HepG2 (cell line): ENCODE data around the gene USP11. TPM values are rescaled to one million over a fixed set of nuclear protein-coding genes. Genes with fewer than 3 reads are reported as not detected.
A peak's percentile ranks its signal among the peaks of the same experiment; 100 is the strongest.

Experiments used
- ERF ChIP-seq: IDR thresholded peaks from 2 replicates; pipeline ENCODE4 v1.6.1; 2018; ENCODE audit warnings: missing biosample characterization, missing genetic modification reagents
- GABPA ChIP-seq, 2 experiments: IDR thresholded peaks; 2 replicates each; pipeline ENCODE4 v1.6.1; 2011 to 2016; ENCODE audit warnings: low read depth in 2 of 2, low read length in 1 of 2, missing biosample characterization in 1 of 2, missing genetic modification characterization in 1 of 2
- RXRA ChIP-seq: sonication (generic); formaldehyde crosslinking; IDR thresholded peaks from 2 replicates; pipeline ENCODE4 v1.5.1; 2020; ENCODE audit warnings: missing genetic modification reagents
- SAP130 ChIP-seq: IDR thresholded peaks from 2 replicates; pipeline ENCODE4 v1.6.1; 2016; ENCODE audit warnings: low read depth
- U2AF2 ChIP-seq: fragments of 200-400 bp; formaldehyde crosslinking; IDR thresholded peaks from 2 replicates; pipeline ENCODE4 v1.6.1; 2017; ENCODE audit warnings: low read depth, mild to moderate bottlenecking, low read length
- ZMYM4 ChIP-seq: sonication (generic); formaldehyde crosslinking; IDR thresholded peaks from 2 replicates; pipeline ENCODE4 v1.8.1; 2023; ENCODE audit warnings: mild to moderate bottlenecking, missing genetic modification reagents
- ZNF354B ChIP-seq: sonication (generic); formaldehyde crosslinking; IDR thresholded peaks from 2 replicates; pipeline ENCODE4 v1.8.0; 2022; ENCODE audit warnings: mild to moderate bottlenecking, missing genetic modification reagents
- ZNF556 ChIP-seq: sonication (generic); formaldehyde crosslinking; IDR thresholded peaks from 2 replicates; pipeline ENCODE4 v1.4.0; 2020; ENCODE audit warnings: mild to moderate bottlenecking, missing genetic modification reagents, borderline replicate concordance
- ZNF564 ChIP-seq: sonication (generic); formaldehyde crosslinking; IDR thresholded peaks from 2 replicates; pipeline ENCODE4 v1.8.1; 2023; ENCODE audit warnings: mild to moderate bottlenecking, missing genetic modification reagents
- polyA plus RNA-seq, 8 experiments: library from polyadenylated mRNA; depleted of rRNA in 3 of 8; stranded (reverse) in 7 of 8; unstranded in 1 of 8; fragments of >200 nt; fragmentation: Illumina TruSeq in 4 of 8; extraction: Trizol in 4 of 8; gene quantifications; 2 replicates each; pipeline versions ENCODE4 v1.2.1 to v1.2.3, GENCODE V29; 2011 to 2016; ENCODE audit warnings: low read depth in 4 of 8, missing spikeins in 1 of 8, mixed read lengths in 1 of 8; ENCODE audit not compliant: insufficient read depth in 1 of 8
- total RNA-seq, 5 experiments: library from RNA; depleted of rRNA; stranded (reverse); fragments of >200 nt; fragmentation: Illumina TruSeq; extraction: Trizol; gene quantifications; 2 replicates each; pipeline ENCODE4 v1.2.3, GENCODE V29; 2016; ENCODE audit warnings: low read depth in 1 of 5
- TF ChIP-seq, protein P1 (sequence below): IDR thresholded peaks from 2 replicates; pipeline ENCODE4 v1.6.1; 2016; ENCODE audit warnings: missing compliant biosample characterization, missing genetic modification reagents, borderline replicate concordance
- TF ChIP-seq, protein P2 (sequence below), 2 experiments: sonication (generic) in 1 of 2; formaldehyde crosslinking in 1 of 2; IDR thresholded peaks; 2 replicates each; pipeline versions ENCODE4 v1.4.0 to v1.6.1; 2018 to 2020; ENCODE audit warnings: missing genetic modification reagents in 2 of 2, borderline replicate concordance in 1 of 2, low read depth in 1 of 2, mild to moderate bottlenecking in 1 of 2, missing biosample characterization in 1 of 2

The USP11 gene
- total and polyA plus RNA-seq, 2 of the 13 experiments (the other 11 are each of a cell fraction or from before 2014, with no cell fraction given) = 23.8 to 31.7 TPM

DNA sequence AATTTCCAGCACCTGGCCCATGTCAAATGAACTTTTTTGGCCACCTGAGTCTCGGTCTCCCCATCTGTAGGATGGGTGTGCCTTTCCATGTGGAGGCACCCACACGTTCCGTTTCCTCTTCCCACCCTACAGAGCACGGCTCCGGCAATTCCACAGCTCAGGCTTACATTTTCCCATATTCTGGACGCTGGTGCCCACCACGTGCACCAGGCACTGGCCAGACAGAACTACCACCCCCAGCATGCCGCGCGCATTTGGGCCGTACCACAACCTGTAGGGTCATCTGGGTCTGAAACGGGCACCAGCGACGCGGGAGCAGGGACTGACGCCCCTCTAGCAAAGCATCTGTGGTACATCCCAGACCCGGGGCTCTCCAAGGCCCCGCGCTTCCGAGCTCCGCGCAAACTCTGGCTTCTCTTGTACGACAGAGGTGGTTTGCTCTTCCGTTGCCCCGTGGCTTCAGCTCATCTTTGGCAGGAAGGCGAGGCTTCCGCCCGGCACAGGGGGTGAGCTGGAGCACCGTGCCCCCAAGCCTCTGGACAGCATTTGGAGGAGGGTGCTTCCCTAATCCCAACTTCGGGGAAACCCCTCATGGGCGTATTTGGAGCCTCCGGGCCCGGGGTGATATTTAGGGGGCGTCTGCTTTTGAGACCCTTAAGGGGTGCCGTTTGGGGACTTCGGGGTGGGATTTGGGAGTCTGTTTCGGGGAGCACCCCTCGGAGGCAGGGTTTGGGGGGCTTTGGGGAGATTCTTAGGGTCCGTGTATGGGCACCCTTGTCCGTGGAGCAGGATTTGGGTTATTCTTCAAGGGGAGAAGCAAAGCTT, 42.2 kb upstream of the USP11 start (continued):
- TF ChIP-seq ZNF556 (CRISPR knock-in tag) (peak; percentile 59; the same call in 1 of the 2 replicates), ZNF564 (no peak), ZMYM4 (CRISPR knock-in tag) (peak; percentile 46; the same call in 1 of the 2 replicates), U2AF2 (no peak), ZNF354B (CRISPR knock-in tag) (no peak), ERF (CRISPR knock-in tag) (0 out of 2 replicates have a peak, but pooled peaks have one; percentile 16), RXRA (CRISPR knock-in tag) (no peak), GABPA (IDR thresholded peaks at IDR 0.05; ENCODE audit: low read depth, low read length) (no peak), GABPA (CRISPR knock-in tag; IDR thresholded peaks at IDR 0.05; ENCODE audit: low read depth) (peak; percentile 65), SAP130 (CRISPR knock-in tag) (peak; percentile 71)
- TF ChIP-seq, protein P1, sequence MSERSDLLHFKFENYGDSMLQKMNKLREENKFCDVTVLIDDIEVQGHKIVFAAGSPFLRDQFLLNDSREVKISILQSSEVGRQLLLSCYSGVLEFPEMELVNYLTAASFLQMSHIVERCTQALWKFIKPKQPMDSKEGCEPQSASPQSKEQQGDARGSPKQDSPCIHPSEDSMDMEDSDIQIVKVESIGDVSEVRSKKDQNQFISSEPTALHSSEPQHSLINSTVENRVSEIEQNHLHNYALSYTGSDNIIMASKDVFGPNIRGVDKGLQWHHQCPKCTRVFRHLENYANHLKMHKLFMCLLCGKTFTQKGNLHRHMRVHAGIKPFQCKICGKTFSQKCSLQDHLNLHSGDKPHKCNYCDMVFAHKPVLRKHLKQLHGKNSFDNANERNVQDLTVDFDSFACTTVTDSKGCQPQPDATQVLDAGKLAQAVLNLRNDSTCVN (CRISPR knock-in tag) = no peak
- TF ChIP-seq, protein P2, sequence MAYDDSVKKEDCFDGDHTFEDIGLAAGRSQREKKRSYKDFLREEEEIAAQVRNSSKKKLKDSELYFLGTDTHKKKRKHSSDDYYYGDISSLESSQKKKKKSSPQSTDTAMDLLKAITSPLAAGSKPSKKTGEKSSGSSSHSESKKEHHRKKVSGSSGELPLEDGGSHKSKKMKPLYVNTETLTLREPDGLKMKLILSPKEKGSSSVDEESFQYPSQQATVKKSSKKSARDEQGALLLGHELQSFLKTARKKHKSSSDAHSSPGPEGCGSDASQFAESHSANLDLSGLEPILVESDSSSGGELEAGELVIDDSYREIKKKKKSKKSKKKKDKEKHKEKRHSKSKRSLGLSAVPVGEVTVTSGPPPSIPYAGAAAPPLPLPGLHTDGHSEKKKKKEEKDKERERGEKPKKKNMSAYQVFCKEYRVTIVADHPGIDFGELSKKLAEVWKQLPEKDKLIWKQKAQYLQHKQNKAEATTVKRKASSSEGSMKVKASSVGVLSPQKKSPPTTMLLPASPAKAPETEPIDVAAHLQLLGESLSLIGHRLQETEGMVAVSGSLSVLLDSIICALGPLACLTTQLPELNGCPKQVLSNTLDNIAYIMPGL (CRISPR knock-in tag; IDR thresholded peaks at IDR 0.05; ENCODE audit: borderline replicate concordance in 1 of 2, low read depth in 1 of 2) = peak; percentile 59 to 66; a peak in 3 of 4 replicates
